Amniotic stem cell (primary cell): ENCODE measurements around the gene MCCD1.

Source experiments
- DNase-seq: peaks from one replicate; lab custom pipeline; 2025; lab: John Stamatoyannopoulos, UW

The MCCD1 gene

DNA sequence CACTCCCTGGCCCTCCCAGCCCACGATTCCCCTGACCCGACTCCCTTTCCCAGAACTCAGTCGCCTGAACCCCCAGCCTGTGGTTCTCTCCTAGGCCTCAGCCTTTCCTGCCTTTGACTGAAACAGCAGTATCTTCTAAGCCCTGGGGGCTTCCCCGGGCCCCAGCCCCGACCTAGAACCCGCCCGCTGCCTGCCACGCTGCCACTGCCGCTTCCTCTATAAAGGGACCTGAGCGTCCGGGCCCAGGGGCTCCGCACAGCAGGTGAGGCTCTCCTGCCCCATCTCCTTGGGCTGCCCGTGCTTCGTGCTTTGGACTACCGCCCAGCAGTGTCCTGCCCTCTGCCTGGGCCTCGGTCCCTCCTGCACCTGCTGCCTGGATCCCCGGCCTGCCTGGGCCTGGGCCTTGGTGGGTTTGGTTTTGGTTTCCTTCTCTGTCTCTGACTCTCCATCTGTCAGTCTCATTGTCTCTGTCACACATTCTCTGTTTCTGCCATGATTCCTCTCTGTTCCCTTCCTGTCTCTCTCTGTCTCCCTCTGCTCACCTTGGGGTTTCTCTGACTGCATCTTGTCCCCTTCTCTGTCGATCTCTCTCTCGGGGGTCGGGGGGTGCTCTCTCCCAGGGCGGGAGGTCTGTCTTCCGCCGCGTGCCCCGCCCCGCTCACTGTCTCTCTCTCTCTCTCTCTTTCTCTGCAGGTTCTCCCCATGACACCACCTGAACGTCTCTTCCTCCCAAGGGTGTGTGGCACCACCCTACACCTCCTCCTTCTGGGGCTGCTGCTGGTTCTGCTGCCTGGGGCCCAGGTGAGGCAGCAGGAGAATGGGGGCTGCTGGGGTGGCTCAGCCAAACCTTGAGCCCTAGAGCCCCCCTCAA lies 43.5 kb downstream of the MCCD1 start, which contains the start of gene LTA:
Gene LTA (plus strand): TSS at position 249 of the 871 bp plus-strand sequence. CDS start 454 bp downstream, at position 703.
- no peak for DNase-seq

DNA sequence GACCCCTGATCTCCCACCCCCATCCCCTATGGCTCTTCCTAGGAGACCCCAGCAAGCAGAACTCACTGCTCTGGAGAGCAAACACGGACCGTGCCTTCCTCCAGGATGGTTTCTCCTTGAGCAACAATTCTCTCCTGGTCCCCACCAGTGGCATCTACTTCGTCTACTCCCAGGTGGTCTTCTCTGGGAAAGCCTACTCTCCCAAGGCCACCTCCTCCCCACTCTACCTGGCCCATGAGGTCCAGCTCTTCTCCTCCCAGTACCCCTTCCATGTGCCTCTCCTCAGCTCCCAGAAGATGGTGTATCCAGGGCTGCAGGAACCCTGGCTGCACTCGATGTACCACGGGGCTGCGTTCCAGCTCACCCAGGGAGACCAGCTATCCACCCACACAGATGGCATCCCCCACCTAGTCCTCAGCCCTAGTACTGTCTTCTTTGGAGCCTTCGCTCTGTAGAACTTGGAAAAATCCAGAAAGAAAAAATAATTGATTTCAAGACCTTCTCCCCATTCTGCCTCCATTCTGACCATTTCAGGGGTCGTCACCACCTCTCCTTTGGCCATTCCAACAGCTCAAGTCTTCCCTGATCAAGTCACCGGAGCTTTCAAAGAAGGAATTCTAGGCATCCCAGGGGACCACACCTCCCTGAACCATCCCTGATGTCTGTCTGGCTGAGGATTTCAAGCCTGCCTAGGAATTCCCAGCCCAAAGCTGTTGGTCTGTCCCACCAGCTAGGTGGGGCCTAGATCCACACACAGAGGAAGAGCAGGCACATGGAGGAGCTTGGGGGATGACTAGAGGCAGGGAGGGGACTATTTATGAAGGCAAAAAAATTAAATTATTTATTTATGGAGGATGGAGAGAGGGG lies 44.7 kb downstream of the MCCD1 start:
- DNase-seq = no peak

DNA sequence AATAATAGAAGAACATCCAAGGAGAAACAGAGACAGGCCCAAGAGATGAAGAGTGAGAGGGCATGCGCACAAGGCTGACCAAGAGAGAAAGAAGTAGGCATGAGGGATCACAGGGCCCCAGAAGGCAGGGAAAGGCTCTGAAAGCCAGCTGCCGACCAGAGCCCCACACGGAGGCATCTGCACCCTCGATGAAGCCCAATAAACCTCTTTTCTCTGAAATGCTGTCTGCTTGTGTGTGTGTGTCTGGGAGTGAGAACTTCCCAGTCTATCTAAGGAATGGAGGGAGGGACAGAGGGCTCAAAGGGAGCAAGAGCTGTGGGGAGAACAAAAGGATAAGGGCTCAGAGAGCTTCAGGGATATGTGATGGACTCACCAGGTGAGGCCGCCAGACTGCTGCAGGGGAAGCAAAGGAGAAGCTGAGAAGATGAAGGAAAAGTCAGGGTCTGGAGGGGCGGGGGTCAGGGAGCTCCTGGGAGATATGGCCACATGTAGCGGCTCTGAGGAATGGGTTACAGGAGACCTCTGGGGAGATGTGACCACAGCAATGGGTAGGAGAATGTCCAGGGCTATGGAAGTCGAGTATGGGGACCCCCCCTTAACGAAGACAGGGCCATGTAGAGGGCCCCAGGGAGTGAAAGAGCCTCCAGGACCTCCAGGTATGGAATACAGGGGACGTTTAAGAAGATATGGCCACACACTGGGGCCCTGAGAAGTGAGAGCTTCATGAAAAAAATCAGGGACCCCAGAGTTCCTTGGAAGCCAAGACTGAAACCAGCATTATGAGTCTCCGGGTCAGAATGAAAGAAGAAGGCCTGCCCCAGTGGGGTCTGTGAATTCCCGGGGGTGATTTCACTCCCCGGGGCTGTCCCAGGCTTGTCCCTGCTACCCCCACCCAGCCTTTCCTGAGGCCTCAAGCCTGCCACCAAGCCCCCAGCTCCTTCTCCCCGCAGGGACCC lies 45.6 kb downstream of the MCCD1 start:
- DNase-seq = no peak

DNA sequence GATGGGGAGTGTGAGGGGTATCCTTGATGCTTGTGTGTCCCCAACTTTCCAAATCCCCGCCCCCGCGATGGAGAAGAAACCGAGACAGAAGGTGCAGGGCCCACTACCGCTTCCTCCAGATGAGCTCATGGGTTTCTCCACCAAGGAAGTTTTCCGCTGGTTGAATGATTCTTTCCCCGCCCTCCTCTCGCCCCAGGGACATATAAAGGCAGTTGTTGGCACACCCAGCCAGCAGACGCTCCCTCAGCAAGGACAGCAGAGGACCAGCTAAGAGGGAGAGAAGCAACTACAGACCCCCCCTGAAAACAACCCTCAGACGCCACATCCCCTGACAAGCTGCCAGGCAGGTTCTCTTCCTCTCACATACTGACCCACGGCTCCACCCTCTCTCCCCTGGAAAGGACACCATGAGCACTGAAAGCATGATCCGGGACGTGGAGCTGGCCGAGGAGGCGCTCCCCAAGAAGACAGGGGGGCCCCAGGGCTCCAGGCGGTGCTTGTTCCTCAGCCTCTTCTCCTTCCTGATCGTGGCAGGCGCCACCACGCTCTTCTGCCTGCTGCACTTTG lies 46.7 kb downstream of the MCCD1 start, which contains the start of gene TNF:
Gene TNF (plus strand): TSS at position 231 of the 567 bp plus-strand sequence. CDS start 177 bp downstream, at position 408.
- DNase-seq = no peak

DNA sequence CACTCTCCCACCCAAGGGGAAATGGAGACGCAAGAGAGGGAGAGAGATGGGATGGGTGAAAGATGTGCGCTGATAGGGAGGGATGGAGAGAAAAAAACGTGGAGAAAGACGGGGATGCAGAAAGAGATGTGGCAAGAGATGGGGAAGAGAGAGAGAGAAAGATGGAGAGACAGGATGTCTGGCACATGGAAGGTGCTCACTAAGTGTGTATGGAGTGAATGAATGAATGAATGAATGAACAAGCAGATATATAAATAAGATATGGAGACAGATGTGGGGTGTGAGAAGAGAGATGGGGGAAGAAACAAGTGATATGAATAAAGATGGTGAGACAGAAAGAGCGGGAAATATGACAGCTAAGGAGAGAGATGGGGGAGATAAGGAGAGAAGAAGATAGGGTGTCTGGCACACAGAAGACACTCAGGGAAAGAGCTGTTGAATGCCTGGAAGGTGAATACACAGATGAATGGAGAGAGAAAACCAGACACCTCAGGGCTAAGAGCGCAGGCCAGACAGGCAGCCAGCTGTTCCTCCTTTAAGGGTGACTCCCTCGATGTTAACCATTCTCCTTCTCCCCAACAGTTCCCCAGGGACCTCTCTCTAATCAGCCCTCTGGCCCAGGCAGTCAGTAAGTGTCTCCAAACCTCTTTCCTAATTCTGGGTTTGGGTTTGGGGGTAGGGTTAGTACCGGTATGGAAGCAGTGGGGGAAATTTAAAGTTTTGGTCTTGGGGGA lies 47.4 kb downstream of the MCCD1 start:
- no peak for DNase-seq

DNA sequence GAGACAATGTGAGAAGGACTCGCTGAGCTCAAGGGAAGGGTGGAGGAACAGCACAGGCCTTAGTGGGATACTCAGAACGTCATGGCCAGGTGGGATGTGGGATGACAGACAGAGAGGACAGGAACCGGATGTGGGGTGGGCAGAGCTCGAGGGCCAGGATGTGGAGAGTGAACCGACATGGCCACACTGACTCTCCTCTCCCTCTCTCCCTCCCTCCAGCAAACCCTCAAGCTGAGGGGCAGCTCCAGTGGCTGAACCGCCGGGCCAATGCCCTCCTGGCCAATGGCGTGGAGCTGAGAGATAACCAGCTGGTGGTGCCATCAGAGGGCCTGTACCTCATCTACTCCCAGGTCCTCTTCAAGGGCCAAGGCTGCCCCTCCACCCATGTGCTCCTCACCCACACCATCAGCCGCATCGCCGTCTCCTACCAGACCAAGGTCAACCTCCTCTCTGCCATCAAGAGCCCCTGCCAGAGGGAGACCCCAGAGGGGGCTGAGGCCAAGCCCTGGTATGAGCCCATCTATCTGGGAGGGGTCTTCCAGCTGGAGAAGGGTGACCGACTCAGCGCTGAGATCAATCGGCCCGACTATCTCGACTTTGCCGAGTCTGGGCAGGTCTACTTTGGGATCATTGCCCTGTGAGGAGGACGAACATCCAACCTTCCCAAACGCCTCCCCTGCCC lies 48.3 kb downstream of the MCCD1 start:
- DNase-seq = no peak

DNA sequence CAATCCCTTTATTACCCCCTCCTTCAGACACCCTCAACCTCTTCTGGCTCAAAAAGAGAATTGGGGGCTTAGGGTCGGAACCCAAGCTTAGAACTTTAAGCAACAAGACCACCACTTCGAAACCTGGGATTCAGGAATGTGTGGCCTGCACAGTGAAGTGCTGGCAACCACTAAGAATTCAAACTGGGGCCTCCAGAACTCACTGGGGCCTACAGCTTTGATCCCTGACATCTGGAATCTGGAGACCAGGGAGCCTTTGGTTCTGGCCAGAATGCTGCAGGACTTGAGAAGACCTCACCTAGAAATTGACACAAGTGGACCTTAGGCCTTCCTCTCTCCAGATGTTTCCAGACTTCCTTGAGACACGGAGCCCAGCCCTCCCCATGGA lies 48.8 kb downstream of the MCCD1 start:
- no peak for DNase-seq

DNA sequence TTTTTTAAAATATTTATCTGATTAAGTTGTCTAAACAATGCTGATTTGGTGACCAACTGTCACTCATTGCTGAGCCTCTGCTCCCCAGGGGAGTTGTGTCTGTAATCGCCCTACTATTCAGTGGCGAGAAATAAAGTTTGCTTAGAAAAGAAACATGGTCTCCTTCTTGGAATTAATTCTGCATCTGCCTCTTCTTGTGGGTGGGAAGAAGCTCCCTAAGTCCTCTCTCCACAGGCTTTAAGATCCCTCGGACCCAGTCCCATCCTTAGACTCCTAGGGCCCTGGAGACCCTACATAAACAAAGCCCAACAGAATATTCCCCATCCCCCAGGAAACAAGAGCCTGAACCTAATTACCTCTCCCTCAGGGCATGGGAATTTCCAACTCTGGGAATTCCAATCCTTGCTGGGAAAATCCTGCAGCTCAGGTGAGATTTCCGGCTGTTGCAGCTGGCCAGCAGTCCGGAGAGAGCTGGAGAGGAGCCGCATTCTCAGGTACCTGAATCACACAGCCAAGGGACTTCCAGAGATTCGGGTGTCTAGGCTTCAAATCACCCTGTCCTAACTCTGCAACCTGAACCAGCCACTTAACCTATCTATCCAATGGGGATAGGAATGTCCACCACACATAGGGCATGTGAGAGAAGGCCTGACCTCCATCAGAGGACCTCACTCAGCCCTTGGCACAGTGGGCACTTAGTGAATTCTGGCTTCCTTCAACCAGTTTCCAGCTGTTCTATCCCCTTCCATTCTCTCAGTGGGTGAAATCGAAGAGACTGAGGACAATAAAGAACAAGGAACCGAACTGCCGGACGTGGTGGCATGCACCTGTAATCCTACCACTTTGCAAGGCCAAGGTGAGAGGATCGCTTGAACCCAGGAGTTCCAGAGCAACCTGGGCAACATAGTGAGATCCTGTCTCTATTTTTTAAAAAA lies 49.7 kb downstream of the MCCD1 start:
- no peak for DNase-seq

DNA sequence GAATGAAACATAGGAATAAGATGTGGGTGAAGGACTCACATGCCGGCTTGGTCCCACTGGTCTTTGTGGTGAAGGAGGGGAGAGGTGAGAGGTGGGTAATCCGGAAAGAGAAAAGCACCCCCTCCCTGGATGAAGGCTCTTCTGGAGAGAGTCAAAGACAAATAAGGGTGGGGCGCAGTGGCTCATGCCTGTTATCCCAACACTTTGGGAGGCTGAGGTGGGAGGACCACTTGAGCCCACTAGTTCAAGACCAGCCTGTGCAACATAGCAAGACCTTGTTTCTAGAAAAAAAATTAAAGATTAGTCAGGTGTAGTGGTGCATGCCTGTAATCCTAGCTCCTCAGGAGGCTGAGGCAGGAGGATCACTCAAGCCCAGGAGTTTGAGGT lies 50.4 kb downstream of the MCCD1 start:
- DNase-seq = no peak
